NT2/D1 (cell line): ENCODE results near the gene TIAM2.

Experiments used
- YY1 ChIP-seq: IDR thresholded peaks from 2 replicates; pipeline ENCODE4 v1.6.1; 2011; ENCODE audit not compliant: insufficient read length, insufficient read depth
- ZNF274 ChIP-seq: IDR thresholded peaks from 2 replicates; pipeline ENCODE4 v1.6.1; 2011; ENCODE audit warnings: mild to moderate bottlenecking, low read depth, low read length

- TF ChIP-seq ZNF274 (no peak), YY1 (no peak)
Observed at GRCh38 chr6:154960299-154960843, 34.7 kb upstream of the TIAM2 start.
